Stimulated activated CD4-positive, alpha-beta T cell treated with anti-CD3 and anti-CD28 coated beads, Interleukin-2, amount 100 ng/mL, for 4 hours (primary cell): ENCODE results near the gene RHOF.
A peak's percentile ranks its signal among the peaks of the same experiment; 100 is the strongest.
"Not testable (repeated sequence)": the region's sequence is repeated elsewhere in the genome, so short reads cannot be mapped to it uniquely, and the experiment has no call there.

Source experiments
- DNase-seq: peaks from one replicate; pipeline ENCODE4 v3.0.0-alpha.2; 2020; ENCODE audit warnings: low read depth

Gene RHOF

GRCh38 chr12:121792607-121793439 lies 665 bp downstream of the RHOF start:
- no peak for DNase-seq

- DNase-seq = no peak
Observed at GRCh38 chr12:121791671-121792551, 1.6 kb downstream of the RHOF start.

GRCh38 chr12:121790785-121791184 lies 2.7 kb downstream of the RHOF start:
- not testable (repeated sequence) for DNase-seq

- DNase-seq = peak; percentile 93
Observed at GRCh38 chr12:121789800-121790728, 3.4 kb downstream of the RHOF start.

- DNase-seq = no peak
Observed at GRCh38 chr12:121789233-121789781, 4.2 kb downstream of the RHOF start.

GRCh38 chr12:121788176-121788818 lies 5.2 kb downstream of the RHOF start:
- DNase-seq = no peak

GRCh38 chr12:121787063-121788025 lies 6.1 kb downstream of the RHOF start:
- no peak for DNase-seq

- DNase-seq = no peak
Observed at GRCh38 chr12:121786440-121786825, 7.1 kb downstream of the RHOF start.

GRCh38 chr12:121784460-121784859 lies 9.0 kb downstream of the RHOF start:
- DNase-seq = no peak

GRCh38 chr12:121783766-121784165 lies 9.7 kb downstream of the RHOF start:
- DNase-seq = no peak

GRCh38 chr12:121781998-121782979 lies 11.2 kb downstream of the RHOF start:
- peak; percentile 55 for DNase-seq

- no peak for DNase-seq
Observed at GRCh38 chr12:121781484-121781997, 11.9 kb downstream of the RHOF start.

GRCh38 chr12:121780429-121780828 lies 13.1 kb downstream of the RHOF start:
- no peak for DNase-seq

- DNase-seq = no peak
Observed at GRCh38 chr12:121779422-121779895, 14.0 kb downstream of the RHOF start.

GRCh38 chr12:121778567-121779421 lies 14.7 kb downstream of the RHOF start:
- DNase-seq = no peak

- peak; percentile 86 for DNase-seq
Observed at GRCh38 chr12:121776190-121777098, 17.0 kb downstream of the RHOF start.
